HG03457 (cell line): ENCODE results near the gene S1PR3.
"Not testable (repeated sequence)": the region's sequence is repeated elsewhere in the genome, so short reads cannot be mapped to it uniquely, and the experiment has no call there.

Experiments used
- ATAC-seq: cut with Tn5 transposase; IDR thresholded peaks from one replicate; pipeline ENCODE4 v1.9.1; 2021; ENCODE audit warnings: moderate number of reproducible peaks; ENCODE audit not compliant: unreplicated experiment

Gene S1PR3

DNA sequence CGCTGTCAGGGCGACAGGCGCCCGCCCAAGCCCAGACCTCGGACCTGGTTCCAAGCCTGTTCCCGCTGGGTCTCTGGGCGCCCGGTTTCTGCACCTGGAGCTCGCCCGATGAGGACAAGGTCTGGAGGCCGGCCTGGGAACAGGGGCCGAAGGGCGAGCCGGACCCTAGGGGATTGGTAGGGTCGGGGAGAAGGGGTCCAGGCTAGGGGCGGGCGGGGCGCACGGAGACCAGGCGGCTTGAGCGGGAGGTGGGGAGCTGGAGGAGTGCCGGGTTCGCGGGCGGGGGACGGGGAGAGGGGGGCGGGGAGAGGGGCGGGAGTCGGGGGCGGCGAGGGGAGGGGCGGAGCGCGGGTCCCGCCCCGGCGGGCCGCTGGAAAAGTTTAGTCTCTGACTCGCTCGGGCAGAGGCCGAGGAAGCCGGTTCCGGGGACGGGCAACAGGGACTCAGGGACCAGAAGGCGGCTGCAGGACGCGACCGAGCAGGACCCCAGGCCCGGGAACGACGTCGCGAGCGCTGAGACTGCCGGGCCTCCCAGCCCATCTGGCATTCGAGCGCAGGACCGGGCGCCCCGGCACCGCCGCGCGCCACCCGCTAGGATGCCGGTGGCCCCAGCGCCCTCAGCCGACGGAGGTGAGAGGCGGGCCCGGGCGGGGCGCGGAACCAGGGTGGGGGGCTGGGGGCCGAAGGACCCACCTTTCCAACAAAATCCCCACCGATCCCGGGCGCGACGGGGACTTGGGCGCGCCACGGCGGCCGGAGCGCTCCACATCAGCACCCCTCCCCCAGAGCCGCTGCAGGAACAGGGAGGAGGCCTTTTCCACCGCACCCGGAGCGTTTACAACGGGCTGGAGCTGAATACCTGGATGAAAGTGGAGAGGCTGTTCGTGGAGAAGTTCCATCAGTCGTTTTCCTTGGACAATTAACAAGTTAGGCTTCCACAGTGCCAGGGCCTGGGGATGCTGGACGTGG is at the start of gene S1PR3:
Gene S1PR3 (plus strand): TSS at position 403 of the 969 bp plus-strand sequence. CDS start 9,733 bp downstream, outside the sequence.
- no peak for ATAC-seq

DNA sequence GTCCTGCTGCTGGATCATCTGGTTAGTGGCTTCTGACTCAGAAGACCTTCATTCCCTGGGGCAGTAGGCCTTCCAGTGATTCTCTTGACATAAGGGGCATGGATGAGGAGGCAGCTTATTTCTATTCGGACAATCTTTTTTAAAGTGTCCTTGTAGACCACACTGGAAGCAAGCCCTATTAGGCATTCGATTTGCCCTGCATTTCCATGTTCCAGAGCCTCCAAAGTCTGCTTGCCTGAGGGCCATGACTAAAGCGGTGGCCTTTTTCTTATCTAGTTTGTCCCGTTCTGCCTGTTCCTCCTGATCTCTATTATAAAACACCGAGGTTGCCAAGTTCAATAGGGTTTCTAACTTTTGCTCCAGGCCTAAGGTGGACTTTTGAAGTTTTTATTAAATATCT is 49.7 kb upstream of the S1PR3 start:
- ATAC-seq = not testable (repeated sequence)

DNA sequence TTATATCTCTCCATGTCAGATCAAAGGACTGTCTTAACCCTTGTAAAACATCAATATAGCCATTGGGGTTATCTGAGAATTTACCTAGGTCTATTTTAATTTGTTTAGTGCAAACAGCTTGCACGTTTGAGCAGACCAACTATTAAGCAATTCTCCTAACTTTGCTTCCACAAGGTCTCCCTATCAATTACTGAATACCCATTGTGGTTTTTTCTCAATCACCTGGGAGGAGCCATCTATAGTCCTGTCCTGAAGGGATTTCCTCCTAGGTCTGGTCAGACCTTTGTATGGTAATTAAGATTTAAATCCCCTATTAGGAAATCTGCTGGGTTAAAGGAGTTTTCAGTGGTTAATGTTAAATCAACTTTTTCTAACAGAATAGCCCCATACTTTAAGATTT is 48.9 kb upstream of the S1PR3 start:
- ATAC-seq = no peak

DNA sequence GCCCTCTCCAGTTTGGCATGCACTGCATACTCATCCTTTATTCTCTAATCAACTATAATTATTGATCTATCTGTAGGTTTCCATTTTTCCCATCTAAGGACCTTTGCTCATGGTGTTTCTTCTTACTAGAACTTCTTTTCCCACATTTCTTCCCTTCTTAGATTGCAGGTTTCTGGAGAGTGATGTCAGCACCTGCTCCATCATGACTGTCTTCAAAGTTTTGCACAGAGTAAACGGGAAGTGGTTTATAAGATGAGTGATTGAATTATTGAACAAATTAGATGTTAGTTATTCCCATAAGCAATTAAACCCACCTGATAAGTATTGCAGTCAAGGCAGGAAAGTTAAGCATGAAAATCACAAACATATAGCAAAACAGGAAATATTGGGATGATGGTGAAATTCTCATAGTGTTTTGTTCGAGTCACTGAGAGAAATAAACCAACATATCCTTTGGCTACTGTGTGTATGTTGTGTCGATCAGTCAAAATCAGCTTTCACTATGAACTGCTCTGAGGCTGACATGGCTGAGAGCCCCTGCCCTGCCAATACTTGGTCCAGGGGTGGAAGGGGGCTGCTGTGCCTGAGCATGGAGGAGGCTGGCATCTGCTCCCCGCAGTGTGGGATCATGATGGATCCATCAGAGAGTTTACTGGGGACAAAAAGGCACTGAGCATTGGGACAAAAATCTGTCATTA is 45.5 kb upstream of the S1PR3 start:
- ATAC-seq = no peak

DNA sequence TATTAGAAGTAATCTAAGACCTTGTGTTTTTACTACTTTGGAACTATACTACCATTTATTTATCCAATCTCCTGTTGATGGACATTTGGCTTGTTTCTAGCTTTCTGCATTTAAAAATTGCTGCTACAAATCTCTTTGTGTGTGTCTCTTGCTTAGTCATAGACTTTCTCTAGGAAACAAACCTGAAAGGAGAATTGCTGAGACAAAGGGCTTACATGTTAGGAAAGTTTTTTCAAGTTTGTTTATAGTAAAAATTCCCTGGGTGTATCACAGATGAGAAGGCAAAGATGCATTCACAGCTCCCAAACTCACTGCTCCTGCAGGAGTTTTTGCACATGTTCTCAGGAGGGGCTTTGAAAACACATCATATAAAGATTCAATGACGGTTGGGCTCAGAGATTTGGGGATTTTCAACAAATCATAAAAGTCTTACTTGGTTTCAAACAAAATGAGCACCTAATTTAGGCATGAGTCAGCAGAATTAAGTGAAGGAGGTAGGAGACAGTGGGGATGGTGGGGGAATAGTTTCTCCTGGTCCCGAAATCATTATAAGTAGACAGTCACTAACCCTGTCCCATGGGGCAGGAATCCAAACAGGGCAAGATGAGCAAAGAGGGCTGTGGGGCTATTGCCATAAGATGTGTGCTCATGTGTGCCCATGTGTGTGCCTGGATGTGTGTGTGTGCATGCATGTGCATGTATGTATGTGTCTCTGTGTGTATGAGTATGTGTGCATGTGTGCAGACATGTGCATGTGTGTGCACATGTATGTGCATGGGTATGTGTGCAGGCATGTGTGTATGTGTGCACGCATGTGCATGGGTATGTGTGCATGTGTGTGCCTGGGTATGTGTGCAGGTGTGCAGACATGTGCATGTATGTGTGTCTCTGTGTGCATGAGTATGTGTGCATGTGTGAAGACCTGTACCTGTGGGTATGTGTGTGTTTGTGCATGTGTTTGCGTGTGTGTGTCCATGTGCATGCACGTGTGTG is 43.4 kb upstream of the S1PR3 start:
- no peak for ATAC-seq

DNA sequence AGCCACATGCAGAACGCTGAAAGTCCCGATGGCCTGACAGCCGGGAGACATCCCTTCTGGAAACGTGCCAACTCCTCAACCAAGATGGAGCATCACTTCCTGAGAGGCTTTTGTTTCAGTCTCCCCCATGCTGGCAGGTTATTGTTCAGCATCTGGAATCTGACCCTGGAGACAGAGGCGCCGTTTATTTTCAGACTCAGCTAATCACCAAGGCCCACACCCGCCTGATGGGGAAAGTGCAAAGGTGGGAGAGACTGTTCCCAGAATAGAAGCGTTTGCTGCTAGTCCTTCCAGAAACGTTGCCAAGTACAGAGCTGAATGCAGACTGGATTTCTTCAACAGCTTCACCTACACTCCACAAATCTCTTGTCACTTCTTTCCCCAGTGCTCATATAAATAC is 41.8 kb upstream of the S1PR3 start:
- ATAC-seq = no peak

DNA sequence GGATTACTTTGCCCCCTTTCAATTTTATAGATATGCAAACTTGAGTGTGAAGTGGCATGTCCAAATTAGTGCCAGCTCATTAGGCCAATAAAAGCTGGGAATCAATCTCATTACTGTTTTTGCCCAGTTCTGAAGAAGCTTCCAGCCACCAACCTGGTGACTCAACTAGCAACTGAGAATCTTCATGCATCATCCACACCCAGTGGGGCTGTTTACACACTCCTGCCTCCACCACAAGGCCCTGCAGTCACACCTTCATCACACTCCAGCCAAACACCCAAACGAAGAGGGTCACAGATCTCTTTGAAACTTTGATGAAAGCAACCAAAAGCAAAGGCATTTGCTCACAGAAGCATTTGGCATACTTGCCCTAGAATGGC is 41.3 kb upstream of the S1PR3 start:
- no peak for ATAC-seq

DNA sequence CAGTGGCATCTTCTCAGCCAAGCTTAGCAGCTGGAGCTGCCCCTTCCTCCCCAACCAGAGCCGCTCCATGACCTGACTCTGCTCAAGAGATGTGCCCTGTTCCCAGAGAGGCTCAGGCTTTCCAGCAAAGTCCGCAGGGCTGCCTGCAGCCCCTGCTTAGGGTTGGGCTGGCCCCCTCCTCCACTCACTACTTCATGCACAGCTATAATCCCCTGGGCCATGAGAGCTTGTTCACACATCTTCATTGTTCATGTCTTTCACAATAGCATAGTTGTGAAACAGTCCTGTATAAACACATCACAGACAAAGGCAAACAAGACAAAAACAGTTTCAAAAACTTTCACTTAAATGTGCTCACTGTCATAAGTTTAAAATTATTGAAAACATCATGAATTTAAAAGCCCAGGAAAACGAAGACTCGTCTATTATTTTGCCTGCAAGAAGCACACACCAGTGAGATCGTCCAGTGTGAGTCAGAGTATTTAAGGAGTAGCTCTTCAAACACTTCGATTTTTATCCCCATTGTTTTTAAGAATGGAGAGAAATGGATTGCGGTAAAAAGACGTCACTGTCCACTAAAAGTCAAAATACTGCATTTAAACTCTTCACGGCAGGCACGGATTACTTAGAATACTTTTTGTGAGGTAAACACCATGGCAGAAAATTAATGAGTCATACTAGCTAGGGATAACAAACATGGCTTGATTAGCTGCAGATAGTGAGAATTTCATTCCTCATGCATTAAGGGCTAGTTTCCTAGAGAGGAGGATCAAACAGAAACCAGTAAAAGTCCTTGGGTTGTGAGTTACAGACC is 40.7 kb upstream of the S1PR3 start:
- ATAC-seq = no peak

DNA sequence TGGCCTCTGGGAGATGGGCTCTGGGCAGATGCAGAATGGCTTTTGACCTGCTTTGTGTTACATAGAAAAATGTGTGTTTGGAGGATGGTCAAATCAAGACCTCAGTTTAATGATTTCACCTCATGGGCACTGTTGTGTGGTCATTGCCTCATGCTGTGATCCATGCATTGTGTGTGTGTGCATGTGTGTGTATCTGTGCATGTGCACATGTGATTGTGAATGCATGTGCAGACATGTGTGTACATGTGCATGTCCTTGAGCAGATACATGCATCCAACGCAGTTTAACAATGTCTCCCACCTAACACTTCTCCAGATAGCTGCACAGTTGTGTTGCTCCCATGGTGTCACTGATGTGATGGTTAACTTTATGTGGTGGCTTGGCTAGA is 40.1 kb upstream of the S1PR3 start:
- ATAC-seq = no peak

DNA sequence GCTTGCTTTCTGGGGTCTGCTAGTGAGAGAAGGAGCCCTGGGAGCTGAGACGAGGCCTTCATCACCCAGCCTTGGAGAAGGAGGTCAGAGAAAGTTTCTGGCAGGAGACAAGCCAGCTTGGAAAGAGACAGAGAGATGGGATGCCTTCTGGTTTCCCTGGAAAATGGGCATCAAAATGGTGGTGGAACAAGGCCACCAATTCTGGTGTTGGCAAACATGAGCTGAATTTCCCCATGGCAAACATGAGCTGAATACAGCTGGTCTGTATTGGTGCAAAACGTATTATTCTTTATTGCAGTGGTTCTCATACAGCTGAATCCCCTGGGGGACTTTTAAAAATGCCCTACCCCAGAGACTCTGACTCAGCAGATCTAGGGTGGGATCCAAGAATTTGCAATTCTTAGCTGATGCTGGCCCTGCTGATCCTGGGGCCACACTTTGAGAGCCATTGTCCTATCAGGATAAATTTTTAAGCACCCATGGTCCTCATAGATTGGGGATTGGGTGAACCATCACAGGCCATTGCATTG is 39.1 kb upstream of the S1PR3 start:
- no peak for ATAC-seq

DNA sequence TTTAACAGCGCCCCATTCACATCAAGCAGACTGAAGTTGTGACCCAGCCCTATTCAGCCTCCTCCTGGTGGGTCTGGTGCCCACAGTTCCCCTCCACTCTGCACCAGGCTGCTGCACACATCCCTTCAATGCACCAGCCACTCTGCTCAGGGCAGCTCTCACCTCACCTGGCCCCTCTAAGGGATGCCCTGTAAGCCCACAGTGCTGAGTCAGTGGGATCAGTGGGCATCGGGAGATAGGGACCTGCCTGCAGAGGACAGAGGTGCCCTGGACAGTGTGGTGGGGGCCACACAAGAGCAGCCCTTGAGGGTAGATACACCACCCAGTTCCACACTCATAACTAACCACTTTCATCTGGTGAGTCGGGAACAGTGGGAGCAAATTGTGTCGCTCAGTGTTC is 38.3 kb upstream of the S1PR3 start:
- ATAC-seq = no peak

DNA sequence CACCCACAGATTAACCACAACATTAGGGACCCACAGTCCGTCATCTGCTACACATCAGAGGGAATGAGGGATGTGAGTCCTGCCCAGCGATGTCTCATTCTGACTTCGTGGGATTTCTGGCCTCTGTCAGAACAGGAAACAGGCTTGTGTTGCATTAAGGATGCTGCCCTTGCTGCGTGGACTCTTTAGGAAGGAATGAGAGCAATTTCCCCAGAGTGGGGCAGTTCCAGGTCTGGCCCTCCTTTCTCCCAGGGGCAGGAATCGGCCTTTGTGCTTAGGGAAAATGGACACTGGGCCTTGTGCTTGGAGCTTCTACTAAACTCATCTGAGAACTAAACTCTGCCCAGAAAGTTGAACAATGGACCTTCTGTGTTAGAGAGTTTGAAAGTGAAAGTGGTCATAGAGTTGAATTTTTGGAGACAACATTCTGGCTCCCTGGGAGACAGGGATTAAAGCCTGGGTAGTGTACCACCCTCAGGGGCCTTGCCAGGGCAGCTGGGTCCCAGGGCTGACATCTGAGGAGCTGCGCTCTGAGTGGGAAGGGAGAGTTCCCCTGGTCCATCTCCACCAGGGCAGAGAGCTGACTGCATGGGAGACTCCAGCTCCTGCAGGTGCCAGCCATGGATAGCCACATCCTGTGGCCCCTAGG is 37.8 kb upstream of the S1PR3 start:
- no peak for ATAC-seq

DNA sequence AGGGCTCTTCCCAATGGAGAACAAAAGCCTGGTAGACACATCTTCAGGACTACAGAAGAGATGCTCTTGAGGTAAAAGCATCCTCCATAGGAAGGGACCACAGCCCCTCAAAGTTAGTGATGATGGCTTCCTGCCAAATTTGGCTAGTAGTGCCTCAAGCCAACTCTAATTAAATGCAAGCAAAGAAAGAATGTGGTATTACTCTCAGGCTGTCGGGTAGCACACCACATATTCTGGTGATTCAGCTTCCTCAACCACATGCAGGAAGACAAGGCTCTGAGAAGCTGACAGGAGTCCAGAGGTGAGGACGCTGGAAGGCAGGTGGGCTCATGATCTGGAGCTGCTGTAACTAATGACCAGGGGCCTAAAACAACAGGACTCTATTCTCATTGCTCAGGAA is 37.2 kb upstream of the S1PR3 start:
- no peak for ATAC-seq

DNA sequence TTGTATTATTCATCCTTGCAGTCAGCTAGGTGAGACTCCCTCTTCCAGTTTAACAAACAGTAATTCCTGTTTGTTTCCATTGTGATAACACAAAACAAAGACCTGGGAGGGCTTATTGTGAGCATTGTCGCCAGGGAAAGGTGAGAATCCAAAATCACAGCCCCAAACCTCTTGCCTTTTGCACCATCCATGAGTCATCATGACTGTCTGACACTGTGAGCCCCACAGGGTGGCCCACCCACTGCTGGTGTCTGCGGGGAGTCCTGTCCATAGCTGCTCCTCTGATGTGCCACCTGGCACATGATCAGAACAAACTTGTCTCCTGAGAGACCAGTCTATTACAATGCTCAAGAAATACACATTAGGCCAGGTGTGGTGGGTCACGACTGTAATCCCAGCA is 33.7 kb upstream of the S1PR3 start:
- ATAC-seq = no peak

DNA sequence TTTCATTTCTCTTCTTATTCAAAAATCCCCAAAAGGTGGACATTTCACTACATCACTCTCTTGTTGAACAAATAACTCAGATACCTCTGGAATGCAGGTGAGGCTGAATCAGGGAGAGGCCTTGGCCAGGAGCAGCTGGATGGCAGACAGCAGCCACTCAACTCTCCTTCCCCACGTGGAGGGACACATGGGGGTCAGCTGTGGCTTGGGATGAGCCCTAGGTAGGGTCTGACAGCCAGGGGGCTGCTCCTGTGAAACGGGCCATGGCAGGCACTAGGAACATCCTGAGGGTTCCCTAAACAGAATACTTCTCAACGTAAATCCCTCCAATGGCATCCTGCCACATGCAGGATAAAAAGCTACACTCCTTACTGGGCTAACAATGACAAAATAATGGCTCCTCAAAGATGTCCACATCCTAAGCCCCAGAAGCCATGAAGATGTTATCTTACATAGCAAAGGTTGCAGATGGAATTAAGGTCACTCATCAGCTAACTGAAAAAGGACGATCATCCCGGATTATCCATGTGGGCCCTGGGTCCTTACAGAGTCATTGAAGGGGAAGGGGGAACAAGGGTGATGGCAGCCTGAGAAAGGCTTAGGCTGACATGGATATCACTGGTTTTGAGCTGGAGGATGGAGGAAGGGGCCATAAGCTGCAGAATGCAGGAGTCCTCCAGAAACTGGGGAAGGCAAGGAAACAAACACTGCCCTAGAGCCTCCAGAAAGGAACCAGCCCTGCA is 31.4 kb upstream of the S1PR3 start:
- no peak for ATAC-seq

DNA sequence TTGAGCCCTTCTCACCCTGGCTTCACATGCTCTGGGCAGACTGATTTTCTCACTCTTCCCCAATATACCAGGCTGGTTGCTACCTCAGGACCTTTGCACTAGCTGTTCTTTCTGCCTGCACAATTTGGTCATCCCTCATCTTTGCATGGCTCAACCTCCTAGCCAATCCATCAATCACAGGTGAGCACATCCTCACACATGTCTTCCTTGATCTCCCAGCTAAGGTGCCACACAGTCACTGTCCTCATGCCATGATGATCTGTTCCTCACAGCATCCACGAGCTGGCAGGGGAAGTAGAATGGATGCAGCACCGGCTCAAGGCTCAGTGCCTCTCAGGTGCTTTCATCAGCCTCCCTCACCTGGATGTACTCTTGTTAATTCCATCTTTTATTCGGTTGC is 30.6 kb upstream of the S1PR3 start:
- ATAC-seq = no peak

DNA sequence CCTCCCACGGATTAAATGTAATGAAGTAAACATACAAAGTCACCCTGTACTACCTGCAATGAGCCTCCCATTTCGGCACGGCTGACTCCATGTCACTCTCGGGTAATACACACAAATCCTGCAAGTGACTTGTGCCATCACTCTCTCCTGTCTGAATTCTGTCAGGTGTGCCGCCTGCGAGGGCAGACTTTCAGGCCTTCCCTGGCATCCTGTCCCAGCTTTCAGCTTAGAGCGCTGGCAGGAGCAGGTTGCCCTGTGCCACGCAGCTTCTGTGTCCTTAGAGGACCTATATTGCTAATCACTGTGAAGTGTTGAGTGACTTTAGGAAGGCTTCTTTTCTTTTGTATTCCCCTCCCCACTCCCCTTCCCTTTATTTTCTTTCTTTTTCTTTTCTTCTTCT is 25.8 kb upstream of the S1PR3 start:
- ATAC-seq = no peak

DNA sequence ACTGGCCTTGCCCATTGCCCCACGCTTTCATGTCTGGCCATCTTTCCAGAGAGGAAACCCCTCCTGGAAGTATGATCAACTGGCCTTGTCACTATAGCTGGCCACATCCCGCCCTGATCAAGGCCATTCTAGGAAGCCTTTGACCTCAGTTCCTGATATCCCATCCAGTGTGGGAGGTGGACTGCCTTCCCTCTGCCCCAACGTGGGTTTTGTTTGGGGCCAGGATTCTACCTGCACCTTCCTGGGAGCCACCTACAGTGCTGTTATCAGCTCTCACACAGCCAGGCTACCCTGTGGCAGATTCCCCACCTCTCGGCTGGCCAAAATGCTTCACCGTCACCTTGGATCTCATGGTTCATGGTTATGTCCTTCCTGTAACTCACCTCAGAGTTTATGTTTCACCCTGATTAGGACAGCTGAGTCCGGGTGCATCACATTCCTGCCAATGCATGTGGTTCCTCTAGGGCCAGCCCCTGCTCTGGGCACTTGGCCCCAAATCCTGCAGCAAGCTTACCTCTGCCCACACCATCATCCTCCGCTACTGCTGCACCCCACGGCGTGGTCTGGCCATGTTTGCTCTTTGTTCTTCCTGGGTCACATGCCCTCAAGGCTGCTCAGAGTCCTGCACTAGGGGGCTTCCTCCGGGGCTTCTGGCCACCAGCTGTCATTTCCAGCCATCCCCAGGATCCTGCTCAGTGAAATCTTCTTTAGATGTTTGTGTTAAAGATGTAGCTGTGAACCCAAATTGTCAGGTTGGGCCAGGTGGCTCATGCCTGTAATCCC is 24.2 kb upstream of the S1PR3 start:
- ATAC-seq = no peak
